A673 (cell line): ENCODE results near the gene PBX1. TPM values are rescaled to one million over a fixed set of nuclear protein-coding genes. Genes with fewer than 3 reads are reported as not detected.
A peak's percentile ranks its signal among the peaks of the same experiment; 100 is the strongest.

ENCODE experiments used
- BruUV-seq: library from RNA; stranded (reverse); fragments of 400-500 nt; replicated peaks from 2 replicates; lab custom pipeline; 2021; lab: Mats Ljungman, UMichigan
- CTCF ChIA-PET: fragments of 300-600 bp; sonication (Branson Sonifier 250); formaldehyde crosslinking; loops from one replicate; lab custom pipeline; 2022; ENCODE audit warnings: antibody characterized with exemption; lab: Charles Lee
- POLR2A ChIA-PET: fragments of 300-600 bp; sonication (Branson Sonifier 250); formaldehyde crosslinking; loops from one replicate; lab custom pipeline; 2022; ENCODE audit warnings: antibody characterized with exemption; ENCODE audit not compliant: low non-redundant PET; lab: Charles Lee
- DNase-seq: peaks from one replicate; pipeline ENCODE4 v3.0.0-alpha.2; 2015; ENCODE audit warnings: low spot score
- H3K27ac ChIP-seq: fragments of 200-600 bp; sonication (generic); 2 replicates; pipeline ENCODE4 v1.5.1; 2016; ENCODE audit warnings: mixed run types, low read depth, mild to moderate bottlenecking, mixed read lengths, antibody characterized with exemption, low read length; ENCODE audit not compliant: poor library complexity, severe bottlenecking
- H3K27me3 ChIP-seq: fragments of 200-600 bp; sonication (generic); replicated peaks from 2 replicates; pipeline ENCODE4 v1.6.1; 2017; ENCODE audit warnings: mixed run types, low read depth, mild to moderate bottlenecking, mixed read lengths, antibody characterized with exemption, low read length; ENCODE audit not compliant: insufficient read depth, poor library complexity
- H3K36me3 ChIP-seq: fragments of 200-600 bp; sonication (generic); 2 replicates; pipeline ENCODE4 v1.6.1; 2016; ENCODE audit warnings: mixed run types, mild to moderate bottlenecking, mixed read lengths, antibody characterized with exemption, low read length; ENCODE audit not compliant: insufficient read depth, poor library complexity, severe bottlenecking
- H3K4me1 ChIP-seq: fragments of 200-600 bp; sonication (generic); 2 replicates; pipeline ENCODE4 v1.6.1; 2017; ENCODE audit warnings: mixed run types, mild to moderate bottlenecking, mixed read lengths, antibody characterized with exemption, low read length; ENCODE audit not compliant: insufficient read depth, poor library complexity, severe bottlenecking
- H3K4me3 ChIP-seq: fragments of 200-600 bp; sonication (generic); 2 replicates; pipeline ENCODE4 v1.5.1; 2016; ENCODE audit warnings: low read depth, mixed run types, mild to moderate bottlenecking, mixed read lengths, low read length; ENCODE audit not compliant: poor library complexity, severe bottlenecking
- H3K9me3 ChIP-seq: fragments of 200-600 bp; sonication (generic); 2 replicates; pipeline ENCODE4 v1.6.1; 2016; ENCODE audit warnings: mixed run types, low read depth, mild to moderate bottlenecking, mixed read lengths, antibody characterized with exemption, low read length; ENCODE audit not compliant: poor library complexity, severe bottlenecking
- EZH2 ChIP-seq: fragments of 200-600 bp; sonication (generic); IDR thresholded peaks from 2 replicates; pipeline ENCODE4 v1.6.1; 2017; ENCODE audit warnings: borderline replicate concordance, low read depth, mild to moderate bottlenecking, mixed read lengths, antibody characterized with exemption, low read length; ENCODE audit not compliant: poor library complexity, severe bottlenecking
- intact Hi-C: fragments of 100-400 bp; cut with micrococcal nuclease; formaldehyde crosslinking; loops from one replicate; pipeline ENCODE4 v1.10.0; 2022; ENCODE audit not compliant: unreplicated experiment
- total RNA-seq: library from RNA; stranded (reverse); gene quantifications from 2 replicates; pipeline ENCODE4 v1.2.3, GENCODE V29; 2021
- TF ChIP-seq, protein P1 (sequence below): fragments of 300-800, 200-600 bp; sonication (generic); conservative IDR thresholded peaks from 2 replicates; pipeline ENCODE4 v1.5.1; 2017; ENCODE audit warnings: low read depth, mild to moderate bottlenecking, antibody characterized with exemption, low read length, moderate library complexity, mixed read lengths

PBX1 gene
- total RNA-seq, 1 experiment from 2014 or later, result 51.5 TPM

DNA sequence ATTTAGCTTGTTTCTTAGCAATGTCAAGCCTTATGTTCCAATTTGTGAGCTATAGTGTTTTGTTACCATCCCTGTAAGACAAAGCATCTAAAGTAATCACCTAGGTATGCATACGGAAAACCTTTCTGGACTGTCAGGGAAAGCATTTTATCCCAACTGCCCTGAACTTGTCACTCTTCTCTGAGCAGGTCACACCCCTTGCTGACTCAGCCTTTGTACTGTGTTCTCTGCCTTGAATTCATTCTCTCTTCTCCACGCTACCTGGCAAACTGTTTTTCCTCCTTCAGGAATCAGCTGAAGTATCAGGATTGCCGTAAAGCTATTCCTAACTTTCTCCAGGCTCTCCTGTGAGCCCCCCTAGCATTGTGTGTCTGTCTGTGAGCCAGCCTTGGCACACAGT is 54.2 kb downstream of the PBX1 start:
- no peak overlapping the region for H3K4me3 ChIP-seq
- ChIA-PET POLR2A (no interaction called here), CTCF (no interaction called here)
- TF ChIP-seq, protein P1, sequence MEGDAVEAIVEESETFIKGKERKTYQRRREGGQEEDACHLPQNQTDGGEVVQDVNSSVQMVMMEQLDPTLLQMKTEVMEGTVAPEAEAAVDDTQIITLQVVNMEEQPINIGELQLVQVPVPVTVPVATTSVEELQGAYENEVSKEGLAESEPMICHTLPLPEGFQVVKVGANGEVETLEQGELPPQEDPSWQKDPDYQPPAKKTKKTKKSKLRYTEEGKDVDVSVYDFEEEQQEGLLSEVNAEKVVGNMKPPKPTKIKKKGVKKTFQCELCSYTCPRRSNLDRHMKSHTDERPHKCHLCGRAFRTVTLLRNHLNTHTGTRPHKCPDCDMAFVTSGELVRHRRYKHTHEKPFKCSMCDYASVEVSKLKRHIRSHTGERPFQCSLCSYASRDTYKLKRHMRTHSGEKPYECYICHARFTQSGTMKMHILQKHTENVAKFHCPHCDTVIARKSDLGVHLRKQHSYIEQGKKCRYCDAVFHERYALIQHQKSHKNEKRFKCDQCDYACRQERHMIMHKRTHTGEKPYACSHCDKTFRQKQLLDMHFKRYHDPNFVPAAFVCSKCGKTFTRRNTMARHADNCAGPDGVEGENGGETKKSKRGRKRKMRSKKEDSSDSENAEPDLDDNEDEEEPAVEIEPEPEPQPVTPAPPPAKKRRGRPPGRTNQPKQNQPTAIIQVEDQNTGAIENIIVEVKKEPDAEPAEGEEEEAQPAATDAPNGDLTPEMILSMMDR, result no peak
- no peak for TF ChIP-seq EZH2
- DNase-seq, result no peak
- intact Hi-C loops, result no loop called here
- no peaks in the 10 kb centered on the region for H3K9me3 ChIP-seq
- no peak overlapping the region for H3K27ac ChIP-seq
- H3K36me3 ChIP-seq, result no peaks in the 10 kb centered on the region
- no peaks in the 10 kb centered on the region for H3K27me3 ChIP-seq
- BruUV-seq, result no TSS peak
- peaks cover 30% of the 10 kb centered on the region for H3K4me1 ChIP-seq

- Histone ChIP-seq H3K36me3 (no peaks in the 10 kb centered on the region), H3K27me3 (no peaks in the 10 kb centered on the region), H3K4me1 (peaks cover 33% of the 10 kb centered on the region), H3K27ac (no peak overlapping the region), H3K9me3 (no peaks in the 10 kb centered on the region), H3K4me3 (no peak overlapping the region)
- no TSS peak for BruUV-seq
- CTCF ChIA-PET, result no interaction called here
- POLR2A ChIA-PET, result no interaction called here
- TF ChIP-seq, protein P1, result no peak
- no peak for TF ChIP-seq EZH2
- DNase-seq, result no peak
- intact Hi-C loops, result no loop called here
Measured at GRCh38 chr1:164614316-164614715, 55.3 kb downstream of the PBX1 start.

GRCh38 chr1:164617377-164618201 is 58.6 kb downstream of the PBX1 start:
- H3K27me3 ChIP-seq, result no peaks in the 10 kb centered on the region
- H3K36me3 ChIP-seq, result no peaks in the 10 kb centered on the region
- POLR2A ChIA-PET, result no interaction called here
- intact Hi-C loops, result no loop called here
- CTCF ChIA-PET, result no interaction called here
- TF ChIP-seq, protein P1, result peak; percentile 70
- no peak for TF ChIP-seq EZH2
- no TSS peak for BruUV-seq
- H3K27ac ChIP-seq, result no peak overlapping the region
- H3K4me3 ChIP-seq, result no peak overlapping the region
- H3K9me3 ChIP-seq, result no peaks in the 10 kb centered on the region
- peaks cover 25% of the 10 kb centered on the region for H3K4me1 ChIP-seq
- DNase-seq, result peak; percentile 61
